ENCODE measurements around the gene RPL22. TPM values are rescaled to one million over a fixed set of nuclear protein-coding genes. Genes with fewer than 3 reads are reported as not detected.

The RPL22 gene
- polyA plus RNA-seq, 1 donor (not counting 4 experiments of a cell fraction or from before 2014, with no cell fraction given), result 421 TPM

GRCh38 chr1:6241107-6241886 lies 41.9 kb upstream of the RPL22 start:
- no peak overlapping the region for H3K27ac ChIP-seq (ENCODE audit: control insufficient read depth, insufficient read depth, low read length)
- H3K9me3 ChIP-seq (ENCODE audit: control insufficient read depth, low read depth, low read length), result no peaks in the 10 kb centered on the region
- TF ChIP-seq CTCF (optimal IDR thresholded peaks at IDR 0.05 in 1 of 3, IDR thresholded peaks at IDR 0.05 in 1 of 3, conservative IDR thresholded peaks at IDR 0.05 in 1 of 3; ENCODE audit: extremely low read depth in 1 of 3, insufficient read depth in 2 of 3, low read length in 3 of 3) (no peak), EZH2 (IDR thresholded peaks at IDR 0.05; ENCODE audit: low read length) (peak; percentile 48)
- no peak overlapping the region for H3K9ac ChIP-seq (ENCODE audit: control insufficient read depth, extremely low read depth, insufficient read depth, low read length)
- no peaks in the 10 kb centered on the region for H3K36me3 ChIP-seq (ENCODE audit: control insufficient read depth in 2 of 2, extremely low read depth in 1 of 2, insufficient read depth in 2 of 2, low read length in 2 of 2)
- no peak overlapping the region for H3K4me2 ChIP-seq (ENCODE audit: control insufficient read depth, extremely low read depth, insufficient read depth, low read depth, low read length)
- H3K27me3 ChIP-seq (ENCODE audit: control insufficient read depth, extremely low read depth, insufficient read depth, low read length), result peaks cover 52% of the 10 kb centered on the region
- peaks cover 7% of the 10 kb centered on the region for H3K4me1 ChIP-seq (ENCODE audit: control insufficient read depth, extremely low read depth, insufficient read depth, low read length)
- H3K79me2 ChIP-seq (ENCODE audit: control insufficient read depth, insufficient read depth, low read length), result no peaks in the 10 kb centered on the region
- no peaks in the 10 kb centered on the region for H3K9me1 ChIP-seq (ENCODE audit: control insufficient read depth, extremely low read depth, insufficient read depth, low read length)
- FAIRE-seq (no peak), DNase-seq (ENCODE audit: low read depth, low spot score) (no peak)
- dilution Hi-C loops (cut with MboI; ENCODE audit: extremely low pct_ligation_motif_present, low sequenced_read_pairs), result no loop called here
- H4K20me1 ChIP-seq (ENCODE audit: control insufficient read depth, extremely low read depth, insufficient read depth, low read length), result peaks cover 4% of the 10 kb centered on the region
- no peak overlapping the region for H3K4me3 ChIP-seq (ENCODE audit: control insufficient read depth in 2 of 3, extremely low read depth in 1 of 3, insufficient read depth in 2 of 3, low read depth in 1 of 3, low read length in 3 of 3)
- no peak overlapping the region for H2AFZ ChIP-seq (ENCODE audit: control insufficient read depth, low read length)

GRCh38 chr1:6239950-6240768 lies 40.8 kb upstream of the RPL22 start:
- peaks cover 2% of the 10 kb centered on the region for H4K20me1 ChIP-seq (ENCODE audit: control insufficient read depth, extremely low read depth, insufficient read depth, low read length)
- H3K4me1 ChIP-seq (ENCODE audit: control insufficient read depth, extremely low read depth, insufficient read depth, low read length), result peaks cover under 1% of the 10 kb centered on the region
- H3K9me1 ChIP-seq (ENCODE audit: control insufficient read depth, extremely low read depth, insufficient read depth, low read length), result no peaks in the 10 kb centered on the region
- no peak overlapping the region for H3K4me3 ChIP-seq (ENCODE audit: control insufficient read depth in 2 of 3, extremely low read depth in 1 of 3, insufficient read depth in 2 of 3, low read depth in 1 of 3, low read length in 3 of 3)
- H3K4me2 ChIP-seq (ENCODE audit: control insufficient read depth, extremely low read depth, insufficient read depth, low read depth, low read length), result no peak overlapping the region
- H3K79me2 ChIP-seq (ENCODE audit: control insufficient read depth, insufficient read depth, low read length), result peaks cover 3% of the 10 kb centered on the region
- no peaks in the 10 kb centered on the region for H3K9me3 ChIP-seq (ENCODE audit: control insufficient read depth, low read depth, low read length)
- no peak overlapping the region for H2AFZ ChIP-seq (ENCODE audit: control insufficient read depth, low read length)
- H3K36me3 ChIP-seq (ENCODE audit: control insufficient read depth in 2 of 2, extremely low read depth in 1 of 2, insufficient read depth in 2 of 2, low read length in 2 of 2), result no peaks in the 10 kb centered on the region
- H3K27me3 ChIP-seq (ENCODE audit: control insufficient read depth, extremely low read depth, insufficient read depth, low read length), result peaks cover 45% of the 10 kb centered on the region
- DNase-seq (ENCODE audit: low read depth, low spot score) (no peak), FAIRE-seq (no peak)
- no peak overlapping the region for H3K27ac ChIP-seq (ENCODE audit: control insufficient read depth, insufficient read depth, low read length)
- dilution Hi-C loops (cut with MboI; ENCODE audit: extremely low pct_ligation_motif_present, low sequenced_read_pairs), result no loop called here
- TF ChIP-seq CTCF (optimal IDR thresholded peaks at IDR 0.05 in 1 of 3, IDR thresholded peaks at IDR 0.05 in 1 of 3, conservative IDR thresholded peaks at IDR 0.05 in 1 of 3; ENCODE audit: extremely low read depth in 1 of 3, insufficient read depth in 2 of 3, low read length in 3 of 3) (no peak), EZH2 (IDR thresholded peaks at IDR 0.05; ENCODE audit: low read length) (no peak)
- H3K9ac ChIP-seq (ENCODE audit: control insufficient read depth, extremely low read depth, insufficient read depth, low read length), result no peak overlapping the region

Measured in keratinocyte (primary cell).